MM.1S (cell line): ENCODE results near the gene CRACDL.

Experiments used
- DNase-seq: peaks from one replicate; pipeline ENCODE4 v3.0.0-alpha.2; 2015
- H2AFZ ChIP-seq: fragments of 300-600 bp; sonication (generic); 2 replicates; pipeline ENCODE4 v1.6.0; 2016; ENCODE audit warnings: antibody characterized with exemption, low read length
- H3F3A ChIP-seq: fragments of 300-600 bp; sonication (generic); 2 replicates; pipeline ENCODE4 v1.6.1; 2016; ENCODE audit warnings: mild to moderate bottlenecking, antibody characterized with exemption, low read length, moderate library complexity, mixed read lengths; ENCODE audit not compliant: insufficient read depth
- H3K27ac ChIP-seq: fragments of 300-600 bp; sonication (generic); 2 replicates; pipeline ENCODE4 v1.5.1; 2016; ENCODE audit warnings: mild to moderate bottlenecking, low read length
- H3K27me3 ChIP-seq: fragments of 300-600 bp; sonication (generic); replicated peaks from 2 replicates; pipeline ENCODE4 v1.6.0; 2016; ENCODE audit warnings: low read length; ENCODE audit not compliant: insufficient read depth
- H3K36me3 ChIP-seq: fragments of 300-600 bp; sonication (generic); replicated peaks from 2 replicates; pipeline ENCODE4 v1.6.1; 2016; ENCODE audit warnings: mild to moderate bottlenecking, low read length, mixed read lengths; ENCODE audit not compliant: insufficient read depth
- H3K4me1 ChIP-seq: fragments of 300-600 bp; sonication (generic); 2 replicates; pipeline ENCODE4 v1.6.1; 2016; ENCODE audit warnings: low read length, mixed read lengths
- H3K4me2 ChIP-seq: fragments of 300-600 bp; sonication (generic); 2 replicates; pipeline ENCODE4 v1.6.0; 2016; ENCODE audit warnings: low read depth, low read length
- H3K4me3 ChIP-seq: fragments of 300-600 bp; sonication (generic); 2 replicates; pipeline ENCODE4 v1.5.1; 2016; ENCODE audit warnings: low read length, mixed read lengths
- H3K79me2 ChIP-seq: fragments of 300-600 bp; sonication (generic); 2 replicates; pipeline ENCODE4 v1.6.1; 2016; ENCODE audit warnings: mixed run types, low read length, mixed read lengths
- H3K9ac ChIP-seq: fragments of 300-600 bp; sonication (generic); 2 replicates; pipeline ENCODE4 v1.6.1; 2016; ENCODE audit warnings: low read length, mixed read lengths
- H3K9me2 ChIP-seq: fragments of 300-600 bp; sonication (generic); replicated peaks from 2 replicates; pipeline ENCODE4 v1.6.1; 2016; ENCODE audit warnings: mild to moderate bottlenecking, low read length, mixed read lengths; ENCODE audit not compliant: insufficient read depth
- H3K9me3 ChIP-seq: fragments of 300-600 bp; sonication (generic); replicated peaks from 2 replicates; pipeline ENCODE4 v1.6.1; 2016; ENCODE audit warnings: mild to moderate bottlenecking, low read length, mixed read lengths; ENCODE audit not compliant: insufficient read depth
- H4K20me1 ChIP-seq: fragments of 300-600 bp; sonication (generic); 2 replicates; pipeline ENCODE4 v1.6.1; 2016; ENCODE audit warnings: mild to moderate bottlenecking, low read length, moderate library complexity, mixed read lengths; ENCODE audit not compliant: insufficient read depth
- CTCF ChIP-seq: fragments of 300-600 bp; sonication (generic); IDR thresholded peaks from 2 replicates; pipeline ENCODE4 v1.5.1; 2016; ENCODE audit warnings: antibody characterized with exemption, low read length, mixed read lengths
- EZH2 ChIP-seq: fragments of 300-600 bp; sonication (generic); optimal IDR thresholded peaks from 2 replicates; pipeline ENCODE3; 2017; ENCODE audit warnings: low read depth, mild to moderate bottlenecking, antibody characterized with exemption, low read length, mixed read lengths
- EZH2phosphoT487 ChIP-seq: fragments of 300-600 bp; sonication (generic); IDR thresholded peaks from 2 replicates; pipeline ENCODE4 v1.6.1; 2018; ENCODE audit warnings: antibody characterized with exemption, low read length

Gene CRACDL

GRCh38 chr2:98911126-98911375 is 25.0 kb downstream of the CRACDL start:
- no peak overlapping the region for H3K4me2 ChIP-seq
- H3K9me2 ChIP-seq = no peaks in the 10 kb centered on the region
- no peak overlapping the region for H3K4me3 ChIP-seq
- H3K27ac ChIP-seq = no peak overlapping the region
- no peak overlapping the region for H2AFZ ChIP-seq
- no peaks in the 10 kb centered on the region for H3K79me2 ChIP-seq
- H3K27me3 ChIP-seq = no peaks in the 10 kb centered on the region
- no peaks in the 10 kb centered on the region for H3F3A ChIP-seq
- H3K9me3 ChIP-seq = no peaks in the 10 kb centered on the region
- no peaks in the 10 kb centered on the region for H3K36me3 ChIP-seq
- no peak for DNase-seq
- no peaks in the 10 kb centered on the region for H3K4me1 ChIP-seq
- TF ChIP-seq EZH2 (no peak), EZH2phosphoT487 (no peak), CTCF (no peak)
- H3K9ac ChIP-seq = no peak overlapping the region
- H4K20me1 ChIP-seq = no peaks in the 10 kb centered on the region

- Histone ChIP-seq H4K20me1 (no peaks in the 10 kb centered on the region), H3K36me3 (no peaks in the 10 kb centered on the region), H3F3A (no peaks in the 10 kb centered on the region), H3K4me1 (no peaks in the 10 kb centered on the region), H3K27me3 (no peaks in the 10 kb centered on the region), H2AFZ (no peak overlapping the region), H3K4me3 (no peak overlapping the region), H3K4me2 (no peak overlapping the region), H3K9me2 (no peaks in the 10 kb centered on the region), H3K9ac (no peak overlapping the region), H3K27ac (no peak overlapping the region), H3K9me3 (no peaks in the 10 kb centered on the region), H3K79me2 (no peaks in the 10 kb centered on the region)
- TF ChIP-seq EZH2 (no peak), CTCF (no peak), EZH2phosphoT487 (no peak)
- no peak for DNase-seq
Observed at GRCh38 chr2:98910349-98911125, 25.5 kb downstream of the CRACDL start.

GRCh38 chr2:98909317-98910211 is 26.5 kb downstream of the CRACDL start:
- Histone ChIP-seq H3K27me3 (no peaks in the 10 kb centered on the region), H3K4me3 (no peak overlapping the region)

More at GRCh38 chr2:98909317-98910211, 26.5 kb downstream of the CRACDL start:
- no peaks in the 10 kb centered on the region for H4K20me1 ChIP-seq
- TF ChIP-seq EZH2phosphoT487 = no peak
- no peak for TF ChIP-seq CTCF
- TF ChIP-seq EZH2 = no peak
- H3K9me2 ChIP-seq = no peaks in the 10 kb centered on the region
- H3K36me3 ChIP-seq = no peaks in the 10 kb centered on the region
- no peaks in the 10 kb centered on the region for H3K9me3 ChIP-seq
- no peak overlapping the region for H3K9ac ChIP-seq
- no peaks in the 10 kb centered on the region for H3K4me1 ChIP-seq
- DNase-seq = no peak
- no peaks in the 10 kb centered on the region for H3K79me2 ChIP-seq
- H3K27ac ChIP-seq = no peak overlapping the region
- H2AFZ ChIP-seq = no peak overlapping the region
- no peaks in the 10 kb centered on the region for H3F3A ChIP-seq
- H3K4me2 ChIP-seq = no peak overlapping the region
